ENCODE data around the gene S100PBP.

S100PBP gene

GRCh38 chr1:32888677-32889420, 71.4 kb downstream of the S100PBP start:
- DNase-seq, result no peak

- DNase-seq, result no peak
Observed at GRCh38 chr1:32889731-32890278, 72.4 kb downstream of the S100PBP start.

- no peak for DNase-seq
Observed at GRCh38 chr1:32890516-32891240, 73.2 kb downstream of the S100PBP start.

- DNase-seq, result no peak
Observed at GRCh38 chr1:32891241-32891570, 73.8 kb downstream of the S100PBP start.

GRCh38 chr1:32891630-32892029, 74.2 kb downstream of the S100PBP start:
- no peak for DNase-seq

GRCh38 chr1:32892368-32893197, 75.1 kb downstream of the S100PBP start:
- DNase-seq, result peak; percentile 16 to 28

- peak in 1 of 2 donors; percentile 17 for DNase-seq
Observed at GRCh38 chr1:32893198-32894018, 76.0 kb downstream of the S100PBP start.

- no peak for DNase-seq
Observed at GRCh38 chr1:32894019-32894600, 76.7 kb downstream of the S100PBP start.

GRCh38 chr1:32894681-32895080, 77.2 kb downstream of the S100PBP start:
- no peak for DNase-seq

- no peak for DNase-seq
Observed at GRCh38 chr1:32895325-32896215, 78.1 kb downstream of the S100PBP start.

- no peak for DNase-seq
Observed at GRCh38 chr1:32896451-32896850, 79.0 kb downstream of the S100PBP start.

GRCh38 chr1:32897082-32898049, 79.9 kb downstream of the S100PBP start:
- no peak for DNase-seq

GRCh38 chr1:32898056-32898455, 80.6 kb downstream of the S100PBP start:
- DNase-seq, result no peak

GRCh38 chr1:32898958-32899357, 81.5 kb downstream of the S100PBP start:
- no peak for DNase-seq

GRCh38 chr1:32899586-32900296, 82.3 kb downstream of the S100PBP start:
- no peak for DNase-seq

GRCh38 chr1:32900371-32900955, 83.0 kb downstream of the S100PBP start:
- DNase-seq, result no peak

- DNase-seq, result no peak
Observed at GRCh38 chr1:32900956-32901822, 83.7 kb downstream of the S100PBP start, which contains the start of gene TMEM54. Gene TMEM54, minus strand, starts transcription at chr1:32901389. Its CDS starts 151 bp downstream, at chr1:32901238.
